HepG2 (cell line): ENCODE data around the gene SPIRE1. TPM values are rescaled to one million over a fixed set of nuclear protein-coding genes. Genes with fewer than 3 reads are reported as not detected.

Experiments
- ATF7 ChIP-seq, 2 experiments: fragments of 450-650 bp in 1 of 2; sonication (generic) in 1 of 2; formaldehyde crosslinking in 1 of 2; IDR thresholded peaks; 2 replicates each; pipeline versions ENCODE4 v1.4.0 to v1.6.1; 2016 to 2020; ENCODE audit warnings: antibody characterized with exemption in 1 of 2, mild to moderate bottlenecking in 1 of 2, missing genetic modification reagents in 1 of 2
- HNRNPL ChIP-seq: fragments of 200-400 bp; formaldehyde crosslinking; IDR thresholded peaks from 2 replicates; pipeline ENCODE4 v1.6.1; 2017; ENCODE audit warnings: mild to moderate bottlenecking, low read depth, low read length
- HOXD1 ChIP-seq: sonication (generic); formaldehyde crosslinking; IDR thresholded peaks from 2 replicates; pipeline ENCODE4 v1.5.0; 2020; ENCODE audit warnings: missing genetic modification reagents
- KLF12 ChIP-seq: sonication (generic); formaldehyde crosslinking; IDR thresholded peaks from 2 replicates; pipeline ENCODE4 v1.4.0; 2020; ENCODE audit warnings: missing genetic modification reagents, borderline replicate concordance
- MEF2D ChIP-seq: sonication (generic); formaldehyde crosslinking; IDR thresholded peaks from 2 replicates; pipeline ENCODE4 v1.5.1; 2020; ENCODE audit warnings: mild to moderate bottlenecking, missing genetic modification reagents
- MTA1 ChIP-seq: sonication (generic); formaldehyde crosslinking; IDR thresholded peaks from 2 replicates; pipeline ENCODE4 v1.4.0; 2020; ENCODE audit warnings: missing genetic modification reagents, mild to moderate bottlenecking, borderline replicate concordance
- NONO ChIP-seq, 2 experiments: fragments of 450-650 bp in 1 of 2; sonication (generic) in 1 of 2; formaldehyde crosslinking in 1 of 2; IDR thresholded peaks in 1 of 2; conservative IDR thresholded peaks in 1 of 2; 2 replicates each; pipeline versions ENCODE4 v1.6.1 to v1.8.0; 2017 to 2022; ENCODE audit warnings: mild to moderate bottlenecking in 1 of 2, missing genetic modification reagents in 1 of 2, moderate library complexity in 1 of 2
- PREB ChIP-seq: sonication (generic); formaldehyde crosslinking; IDR thresholded peaks from 2 replicates; pipeline ENCODE4 v1.4.0; 2020; ENCODE audit warnings: missing genetic modification reagents
- RBAK ChIP-seq: sonication (generic); formaldehyde crosslinking; IDR thresholded peaks from 2 replicates; pipeline ENCODE4 v1.5.1; 2020; ENCODE audit warnings: mild to moderate bottlenecking, missing genetic modification reagents
- RORA ChIP-seq: sonication (generic); formaldehyde crosslinking; IDR thresholded peaks from 2 replicates; pipeline ENCODE4 v1.5.0; 2020; ENCODE audit warnings: mild to moderate bottlenecking, missing genetic modification reagents, moderate library complexity
- SRF ChIP-seq: IDR thresholded peaks from 2 replicates; pipeline ENCODE4 v1.6.1; 2011; ENCODE audit warnings: mild to moderate bottlenecking, low read depth, low read length, moderate library complexity
- STAG1 ChIP-seq: sonication (generic); formaldehyde crosslinking; IDR thresholded peaks from 2 replicates; pipeline ENCODE4 v1.4.0; 2020; ENCODE audit warnings: missing genetic modification reagents
- THAP8 ChIP-seq: sonication (generic); formaldehyde crosslinking; IDR thresholded peaks from 2 replicates; pipeline ENCODE4 v1.5.1; 2020; ENCODE audit warnings: missing genetic modification reagents, mild to moderate bottlenecking, borderline replicate concordance
- ZKSCAN8 ChIP-seq: IDR thresholded peaks from 2 replicates; pipeline ENCODE4 v1.6.1; 2016; ENCODE audit warnings: borderline replicate concordance, missing genetic modification reagents, missing compliant biosample characterization
- ZNF225 ChIP-seq: sonication (generic); formaldehyde crosslinking; IDR thresholded peaks from 2 replicates; pipeline ENCODE4 v1.4.0; 2020; ENCODE audit warnings: mild to moderate bottlenecking, missing genetic modification reagents
- ZNF564 ChIP-seq: sonication (generic); formaldehyde crosslinking; IDR thresholded peaks from 2 replicates; pipeline ENCODE4 v1.8.1; 2023; ENCODE audit warnings: mild to moderate bottlenecking, missing genetic modification reagents
- ZNF800 ChIP-seq: sonication (generic); formaldehyde crosslinking; IDR thresholded peaks from 2 replicates; pipeline ENCODE4 v1.4.0; 2020; ENCODE audit warnings: missing genetic modification reagents
- ZSCAN9 ChIP-seq: IDR thresholded peaks from 2 replicates; pipeline ENCODE4 v1.6.1; 2016; ENCODE audit warnings: borderline replicate concordance
- polyA plus RNA-seq, 8 experiments: library from polyadenylated mRNA; depleted of rRNA in 3 of 8; stranded (reverse) in 7 of 8; unstranded in 1 of 8; fragments of >200 nt; fragmentation: Illumina TruSeq in 4 of 8; extraction: Trizol in 4 of 8; gene quantifications; 2 replicates each; pipeline versions ENCODE4 v1.2.1 to v1.2.3, GENCODE V29; 2011 to 2016; ENCODE audit warnings: low read depth in 4 of 8, missing spikeins in 1 of 8, mixed read lengths in 1 of 8; ENCODE audit not compliant: insufficient read depth in 1 of 8
- total RNA-seq, 5 experiments: library from RNA; depleted of rRNA; stranded (reverse); fragments of >200 nt; fragmentation: Illumina TruSeq; extraction: Trizol; gene quantifications; 2 replicates each; pipeline ENCODE4 v1.2.3, GENCODE V29; 2016; ENCODE audit warnings: low read depth in 1 of 5
- TF ChIP-seq, protein P1 (sequence below): sonication (generic); formaldehyde crosslinking; IDR thresholded peaks from 2 replicates; pipeline ENCODE4 v1.4.0; 2020; ENCODE audit warnings: low read depth, mild to moderate bottlenecking, missing genetic modification reagents
- TF ChIP-seq, protein P2 (sequence below): sonication (generic); formaldehyde crosslinking; IDR thresholded peaks from 2 replicates; pipeline ENCODE4 v1.5.0; 2020; ENCODE audit warnings: missing genetic modification reagents, mild to moderate bottlenecking, borderline replicate concordance
- TF ChIP-seq, protein P3 (sequence below): sonication (generic); formaldehyde crosslinking; IDR thresholded peaks from 2 replicates; pipeline ENCODE4 v1.9.0; 2022; ENCODE audit warnings: missing genetic modification reagents, mild to moderate bottlenecking, borderline replicate concordance

SPIRE1 gene
- total and polyA plus RNA-seq, 2 of the 13 experiments (the other 11 are each of a cell fraction or from before 2014, with no cell fraction given), result 9.9 to 21.3 TPM

DNA sequence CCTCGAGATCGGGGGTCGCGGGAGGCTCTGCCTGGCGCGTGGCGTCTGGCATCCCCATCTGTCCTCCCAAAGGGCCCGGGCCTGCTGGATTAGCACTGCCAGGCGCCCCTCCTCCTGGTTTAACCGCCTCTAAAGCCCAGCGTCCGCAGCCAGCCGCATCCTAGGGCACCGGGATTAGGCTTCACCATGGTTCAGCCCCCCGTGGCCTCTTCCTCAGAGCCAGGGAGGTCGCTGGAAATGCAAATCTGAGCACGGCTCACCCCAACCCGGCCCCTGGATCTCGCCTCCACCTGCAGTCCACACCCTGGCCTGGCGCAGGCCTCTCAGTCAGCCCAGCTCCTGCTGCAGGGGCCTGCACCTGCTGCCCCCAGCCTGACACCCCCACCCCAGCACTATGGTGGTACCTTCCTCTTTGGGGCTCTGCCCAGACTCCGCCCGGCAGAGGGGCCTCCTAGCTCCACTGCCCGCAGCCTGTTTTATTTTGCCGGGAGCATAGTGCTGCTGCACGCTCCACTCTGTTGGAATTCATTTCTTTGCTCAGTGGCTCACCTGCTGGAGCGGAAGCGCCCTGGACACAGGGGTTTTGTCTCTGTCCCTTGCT, 237.0 kb downstream of the SPIRE1 start (continued):
- TF ChIP-seq RBAK (CRISPR knock-in tag) (no peak), NONO (IDR thresholded peaks at IDR 0.05) (no peak), NONO (CRISPR knock-in tag; conservative IDR thresholded peaks at IDR 0.05) (no peak; the same call in 1 of the 2 replicates), KLF12 (CRISPR knock-in tag) (0 out of 2 replicates have a peak, but pooled peaks have one; percentile 62), SRF (0 out of 2 replicates have a peak, but pooled peaks have one; percentile 1), MTA1 (CRISPR knock-in tag) (peak; percentile 20; the same call in 1 of the 2 replicates), ATF7 (IDR thresholded peaks at IDR 0.05) (no peak; the same call in 1 of the 2 replicates), ATF7 (CRISPR knock-in tag; IDR thresholded peaks at IDR 0.05) (no peak), HOXD1 (CRISPR knock-in tag) (peak; percentile 15; the same call in 1 of the 2 replicates), PREB (no peak), STAG1 (CRISPR knock-in tag) (peak; percentile 19; the same call in 1 of the 2 replicates), ZNF225 (CRISPR knock-in tag) (0 out of 2 replicates have a peak, but pooled peaks have one; percentile 67), ZNF800 (CRISPR knock-in tag) (peak; percentile 45; the same call in 1 of the 2 replicates), MEF2D (CRISPR knock-in tag) (no peak), RORA (CRISPR knock-in tag) (no peak), ZSCAN9 (CRISPR knock-in tag) (peak; percentile 19; the same call in 1 of the 2 replicates), THAP8 (peak; percentile 79; the same call in 1 of the 2 replicates), HNRNPL (0 out of 2 replicates have a peak, but pooled peaks have one; percentile 58), ZKSCAN8 (CRISPR knock-in tag) (no peak; the same call in 1 of the 2 replicates), ZNF564 (peak; percentile 49; the same call in 1 of the 2 replicates)
- TF ChIP-seq, protein P1, sequence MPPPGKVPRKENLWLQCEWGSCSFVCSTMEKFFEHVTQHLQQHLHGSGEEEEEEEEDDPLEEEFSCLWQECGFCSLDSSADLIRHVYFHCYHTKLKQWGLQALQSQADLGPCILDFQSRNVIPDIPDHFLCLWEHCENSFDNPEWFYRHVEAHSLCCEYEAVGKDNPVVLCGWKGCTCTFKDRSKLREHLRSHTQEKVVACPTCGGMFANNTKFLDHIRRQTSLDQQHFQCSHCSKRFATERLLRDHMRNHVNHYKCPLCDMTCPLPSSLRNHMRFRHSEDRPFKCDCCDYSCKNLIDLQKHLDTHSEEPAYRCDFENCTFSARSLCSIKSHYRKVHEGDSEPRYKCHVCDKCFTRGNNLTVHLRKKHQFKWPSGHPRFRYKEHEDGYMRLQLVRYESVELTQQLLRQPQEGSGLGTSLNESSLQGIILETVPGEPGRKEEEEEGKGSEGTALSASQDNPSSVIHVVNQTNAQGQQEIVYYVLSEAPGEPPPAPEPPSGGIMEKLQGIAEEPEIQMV (CRISPR knock-in tag), result peak; percentile 77; the same call in 1 of the 2 replicates
- TF ChIP-seq, protein P2, sequence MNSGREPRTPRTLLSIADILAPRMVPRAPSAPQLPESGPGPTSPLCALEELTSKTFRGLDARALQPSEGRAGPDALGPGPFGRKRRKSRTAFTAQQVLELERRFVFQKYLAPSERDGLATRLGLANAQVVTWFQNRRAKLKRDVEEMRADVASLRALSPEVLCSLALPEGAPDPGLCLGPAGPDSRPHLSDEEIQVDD, result no peak
- TF ChIP-seq, protein P3, sequence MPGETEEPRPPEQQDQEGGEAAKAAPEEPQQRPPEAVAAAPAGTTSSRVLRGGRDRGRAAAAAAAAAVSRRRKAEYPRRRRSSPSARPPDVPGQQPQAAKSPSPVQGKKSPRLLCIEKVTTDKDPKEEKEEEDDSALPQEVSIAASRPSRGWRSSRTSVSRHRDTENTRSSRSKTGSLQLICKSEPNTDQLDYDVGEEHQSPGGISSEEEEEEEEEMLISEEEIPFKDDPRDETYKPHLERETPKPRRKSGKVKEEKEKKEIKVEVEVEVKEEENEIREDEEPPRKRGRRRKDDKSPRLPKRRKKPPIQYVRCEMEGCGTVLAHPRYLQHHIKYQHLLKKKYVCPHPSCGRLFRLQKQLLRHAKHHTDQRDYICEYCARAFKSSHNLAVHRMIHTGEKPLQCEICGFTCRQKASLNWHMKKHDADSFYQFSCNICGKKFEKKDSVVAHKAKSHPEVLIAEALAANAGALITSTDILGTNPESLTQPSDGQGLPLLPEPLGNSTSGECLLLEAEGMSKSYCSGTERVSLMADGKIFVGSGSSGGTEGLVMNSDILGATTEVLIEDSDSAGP (CRISPR knock-in tag), result 0 out of 2 replicates have a peak, but pooled peaks have one; percentile 12
